Ureter (tissue), 1 donor: Measurements from ENCODE around the gene MED15. TPM values are rescaled to one million over a fixed set of nuclear protein-coding genes. Genes with fewer than 3 reads are reported as not detected.
"Not testable (repeated sequence)": the region's sequence is repeated elsewhere in the genome, so short reads cannot be mapped to it uniquely, and the experiment has no call there.

Source experiments
- DNase-seq: peaks from one replicate; pipeline ENCODE4 v3.0.0-alpha.2; 2020; ENCODE audit warnings: low spot score
- total RNA-seq: library from RNA; stranded (reverse); gene quantifications from one replicate; pipeline ENCODE4 v1.2.4, GENCODE V29; 2023
- donor health status: DM: yes; HTN: yes; CAD: no.

MED15 gene
- total RNA-seq, 1 donor from 2014 or later, result 119 TPM

DNA sequence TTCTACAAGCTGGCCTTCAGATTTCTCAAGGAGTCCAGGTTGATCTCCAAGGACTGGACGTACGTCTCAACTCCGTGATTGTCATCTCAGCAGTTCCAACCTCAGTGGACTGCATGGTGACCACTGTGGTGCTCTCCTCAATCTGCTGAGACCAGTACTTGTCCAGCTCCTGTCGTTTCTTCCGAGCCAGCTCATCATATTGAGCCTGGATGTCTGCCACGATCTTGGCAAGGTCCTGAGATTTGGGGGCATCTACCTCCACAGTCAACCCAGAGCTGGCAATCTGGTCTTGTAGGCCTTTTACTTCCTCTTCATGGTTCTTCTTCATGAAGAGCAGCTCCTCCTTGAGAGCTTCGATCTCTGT, 24.3 kb upstream of the MED15 start:
- not testable (repeated sequence) for DNase-seq

DNA sequence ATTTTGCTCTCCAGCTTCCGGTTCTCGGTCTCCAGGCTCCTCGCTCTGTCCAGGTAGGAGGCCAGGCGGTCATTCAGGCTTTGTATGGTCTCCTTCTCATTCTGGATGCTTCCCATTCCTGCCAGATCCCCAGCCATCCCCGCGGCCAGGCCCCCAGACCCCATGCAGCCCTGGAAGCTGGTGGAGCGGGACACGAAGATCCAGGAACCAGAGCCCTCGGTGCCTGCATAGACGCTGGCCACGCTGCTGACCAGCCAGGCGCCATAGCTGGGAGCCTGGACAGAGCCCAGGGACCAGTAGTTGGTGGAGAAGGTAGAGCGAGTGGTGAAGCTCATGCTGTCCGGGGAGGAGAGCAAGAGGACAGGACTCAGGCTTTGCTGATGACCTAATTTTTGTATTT, 23.6 kb upstream of the MED15 start:
- no peak for DNase-seq

DNA sequence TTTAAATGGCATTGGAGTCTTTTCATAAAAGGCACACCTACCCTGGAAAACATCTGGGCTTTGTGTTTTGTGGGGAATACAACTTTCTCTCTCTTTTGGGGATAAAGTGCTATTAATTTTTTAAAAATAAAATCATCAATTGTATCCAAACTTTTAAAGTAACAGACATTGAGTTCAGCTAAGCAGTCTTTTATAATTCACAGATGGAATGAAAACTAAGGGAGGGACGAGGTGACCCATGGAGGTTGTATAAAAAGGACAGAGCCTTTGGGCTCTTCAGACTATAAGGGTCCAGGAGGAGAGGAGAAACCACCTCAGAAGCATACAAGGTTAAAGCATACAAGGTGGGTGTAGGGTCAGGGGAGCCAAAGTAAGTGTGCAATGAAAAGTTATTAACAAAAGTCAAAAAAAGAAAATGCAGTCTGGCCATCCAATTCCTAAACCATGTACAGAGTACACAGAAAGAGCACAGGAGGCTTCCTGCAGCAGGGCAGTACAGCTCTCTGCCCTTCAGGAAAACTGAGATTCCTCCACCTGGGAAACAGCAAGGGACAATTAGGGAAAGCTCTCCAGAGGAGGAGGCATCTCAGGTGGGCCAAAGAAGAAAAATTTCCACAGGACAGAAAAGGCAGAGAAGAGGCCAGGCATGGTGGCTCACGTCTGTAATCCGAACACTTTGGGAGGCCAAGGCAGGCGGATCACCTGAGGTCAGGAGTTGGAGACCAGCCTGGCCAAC, 22.3 kb upstream of the MED15 start:
- DNase-seq, result no peak

DNA sequence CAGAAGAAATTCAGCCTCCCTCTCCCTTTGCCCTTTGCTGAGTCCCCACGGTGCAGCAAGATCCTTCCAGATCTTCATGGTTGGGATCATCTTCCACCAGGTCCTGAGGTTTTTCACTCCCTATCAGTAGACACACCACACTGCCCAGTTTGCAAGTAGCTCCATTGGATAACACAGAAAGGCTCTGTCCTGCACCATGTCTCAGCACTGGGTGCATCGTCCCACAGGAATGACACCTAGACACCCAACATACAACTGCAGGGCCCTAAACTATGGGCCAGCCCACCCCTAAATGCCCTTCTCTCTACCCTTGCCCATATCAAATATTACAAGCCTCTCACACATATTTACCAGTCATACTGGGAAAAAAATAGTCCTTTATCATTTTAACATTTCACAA, 21.2 kb upstream of the MED15 start:
- DNase-seq, result no peak

DNA sequence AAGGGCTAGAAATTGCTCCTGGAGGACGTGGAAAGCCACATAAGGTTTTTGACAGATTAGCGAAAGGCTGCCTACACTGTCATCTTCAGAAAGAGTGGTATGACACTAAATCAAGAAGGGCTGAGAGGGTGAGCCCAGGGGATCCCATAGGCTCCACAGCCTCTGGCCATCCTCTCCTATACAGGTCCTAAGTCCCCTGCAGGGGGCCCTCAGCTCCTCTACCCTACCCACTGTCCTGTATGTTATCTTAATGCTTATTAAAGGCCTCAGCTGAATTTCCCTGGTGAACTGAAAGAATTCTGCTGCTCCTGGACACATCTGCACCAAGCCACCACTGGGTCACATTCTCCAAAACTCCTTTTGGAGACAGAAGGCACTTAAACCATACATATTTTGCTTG, 19.7 kb upstream of the MED15 start:
- no peak for DNase-seq

DNA sequence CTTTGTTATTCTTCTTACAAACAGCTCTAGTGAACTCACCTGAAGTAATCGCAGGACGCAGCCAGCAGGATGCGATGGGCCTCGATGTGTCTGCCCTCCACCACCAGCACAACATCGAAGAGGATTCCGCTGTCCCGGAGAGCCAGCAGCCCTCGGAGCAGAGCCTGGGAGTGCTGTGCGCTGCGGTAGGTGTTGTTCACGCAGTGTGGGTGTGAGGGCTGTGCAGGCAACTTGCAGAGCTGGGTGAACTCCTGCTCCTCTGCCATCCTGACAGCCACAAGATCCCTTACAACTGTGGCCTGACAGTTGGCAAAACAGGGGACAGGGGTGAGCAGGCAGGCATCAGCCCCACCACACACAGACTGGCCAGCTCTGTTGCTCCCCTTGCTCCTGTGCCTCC, 18.5 kb upstream of the MED15 start:
- DNase-seq, result no peak

DNA sequence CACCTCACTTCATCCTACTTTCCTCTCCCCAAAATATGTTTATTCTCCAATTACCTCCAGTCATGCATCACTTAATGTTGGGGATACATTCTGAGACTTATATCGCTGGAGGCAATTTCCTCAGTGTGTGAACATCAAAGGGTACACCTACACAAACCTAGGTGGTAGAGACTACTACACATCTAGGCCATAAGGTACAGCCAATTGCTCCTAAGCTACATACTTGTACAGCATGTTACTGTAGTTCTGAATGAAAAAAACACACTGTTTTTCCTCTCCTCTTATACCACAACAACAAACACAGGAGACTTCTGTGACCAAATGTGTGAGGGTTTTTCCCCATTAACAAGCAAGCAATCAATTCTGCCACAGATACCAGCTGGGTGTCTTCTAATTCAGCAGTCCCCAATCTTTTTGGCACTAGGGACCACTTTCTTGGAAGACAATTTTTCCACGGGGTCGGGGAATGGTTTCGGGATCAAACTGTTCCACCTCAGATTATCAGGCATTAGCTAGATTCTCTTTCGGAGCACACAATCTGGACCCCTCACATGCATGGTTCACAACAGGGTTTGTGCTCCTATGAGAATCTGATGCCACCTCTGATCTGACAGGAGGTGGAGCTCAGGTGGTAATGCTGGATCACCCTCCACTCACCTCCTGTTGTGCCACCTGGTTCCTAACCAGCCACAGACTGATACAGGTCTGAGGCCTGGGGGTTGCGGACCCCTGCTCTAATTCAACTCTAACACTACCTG, 17.0 kb upstream of the MED15 start:
- no peak for DNase-seq

DNA sequence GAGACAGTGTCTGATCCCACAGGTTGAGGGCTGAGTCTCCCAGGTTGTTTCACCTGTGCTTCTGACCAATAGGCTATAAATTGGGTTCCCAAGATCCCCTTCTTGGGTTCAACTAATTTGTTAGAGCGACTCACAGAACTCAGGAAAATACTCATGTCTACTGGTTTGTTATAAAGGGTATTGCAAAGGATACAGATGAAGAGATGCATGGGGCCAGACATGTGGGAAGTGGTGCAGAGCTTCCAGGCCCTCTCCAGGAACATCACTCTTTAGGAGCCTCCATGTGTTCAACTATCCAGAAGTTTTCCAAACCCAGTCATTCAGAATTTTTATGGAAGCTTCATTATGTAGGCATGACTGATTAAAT, 16.5 kb upstream of the MED15 start:
- no peak for DNase-seq

DNA sequence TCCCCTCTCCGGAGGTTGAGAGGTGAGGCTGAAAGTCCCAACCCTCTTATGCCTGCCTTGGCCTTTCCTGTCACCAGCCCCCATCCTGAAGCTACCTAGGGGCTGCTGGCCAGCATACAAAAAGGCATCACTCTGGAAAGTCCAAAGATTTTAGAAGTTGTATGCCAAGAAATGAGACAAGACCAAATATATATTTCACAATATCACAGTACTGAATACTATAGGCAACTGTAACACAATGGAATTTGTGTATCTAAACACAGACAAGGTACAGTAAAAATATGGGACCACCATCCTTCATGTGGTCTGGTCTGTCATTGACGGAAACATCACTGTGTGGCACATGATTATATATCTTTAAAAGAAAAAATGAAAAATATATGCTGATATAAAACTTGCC, 16.1 kb upstream of the MED15 start:
- DNase-seq, result no peak

DNA sequence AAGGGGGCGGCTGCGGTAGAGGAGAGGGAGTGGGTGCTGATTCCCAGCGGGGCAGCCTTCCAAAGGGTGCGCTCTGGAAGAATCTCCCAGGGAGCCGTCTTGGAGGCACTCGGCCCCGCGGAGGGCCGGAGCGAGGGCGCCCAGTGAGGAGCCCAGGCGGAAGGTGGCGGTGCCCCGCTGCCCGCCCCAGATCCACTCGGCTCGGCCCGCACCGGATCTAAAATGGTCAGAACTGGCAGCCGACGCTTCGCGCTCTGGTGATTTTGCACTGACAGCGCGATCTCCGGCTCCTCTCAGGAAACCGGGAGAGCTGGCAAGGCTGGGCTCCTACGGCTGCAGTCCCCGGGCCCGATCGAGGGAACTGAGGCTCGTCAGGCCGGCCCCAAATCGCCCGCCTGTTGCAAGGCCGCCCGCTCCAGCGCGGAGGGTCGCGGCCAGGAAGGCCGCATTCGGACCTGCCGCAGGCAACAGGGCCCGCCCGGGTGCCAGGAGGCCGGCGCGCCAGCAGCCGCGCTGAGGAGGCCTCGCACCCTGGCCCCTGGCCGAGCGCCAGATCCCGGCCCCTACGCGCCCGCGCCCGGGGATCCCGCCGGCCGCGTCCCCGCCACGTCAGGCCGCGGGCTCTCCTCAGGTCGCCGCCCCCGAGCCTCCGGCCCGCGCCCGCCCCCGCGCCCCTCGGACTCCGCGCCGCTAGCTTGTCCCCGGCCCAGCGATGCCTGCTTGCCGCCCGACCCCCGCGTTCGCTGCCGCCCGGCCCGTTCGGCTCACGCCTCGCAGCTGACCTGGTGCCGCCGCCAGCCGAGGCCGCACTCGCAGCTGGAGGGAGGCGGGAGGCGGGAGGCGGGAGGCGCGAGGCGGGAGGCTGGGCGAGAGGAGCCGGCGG, 12.2 kb upstream of the MED15 start, which contains the start of gene KLHL22:
TSS of gene KLHL22 (minus strand) at position 818 of the 883 bp plus-strand sequence. CDS start 6,584 bp downstream, outside the sequence.
- peak; percentile 45 for DNase-seq

DNA sequence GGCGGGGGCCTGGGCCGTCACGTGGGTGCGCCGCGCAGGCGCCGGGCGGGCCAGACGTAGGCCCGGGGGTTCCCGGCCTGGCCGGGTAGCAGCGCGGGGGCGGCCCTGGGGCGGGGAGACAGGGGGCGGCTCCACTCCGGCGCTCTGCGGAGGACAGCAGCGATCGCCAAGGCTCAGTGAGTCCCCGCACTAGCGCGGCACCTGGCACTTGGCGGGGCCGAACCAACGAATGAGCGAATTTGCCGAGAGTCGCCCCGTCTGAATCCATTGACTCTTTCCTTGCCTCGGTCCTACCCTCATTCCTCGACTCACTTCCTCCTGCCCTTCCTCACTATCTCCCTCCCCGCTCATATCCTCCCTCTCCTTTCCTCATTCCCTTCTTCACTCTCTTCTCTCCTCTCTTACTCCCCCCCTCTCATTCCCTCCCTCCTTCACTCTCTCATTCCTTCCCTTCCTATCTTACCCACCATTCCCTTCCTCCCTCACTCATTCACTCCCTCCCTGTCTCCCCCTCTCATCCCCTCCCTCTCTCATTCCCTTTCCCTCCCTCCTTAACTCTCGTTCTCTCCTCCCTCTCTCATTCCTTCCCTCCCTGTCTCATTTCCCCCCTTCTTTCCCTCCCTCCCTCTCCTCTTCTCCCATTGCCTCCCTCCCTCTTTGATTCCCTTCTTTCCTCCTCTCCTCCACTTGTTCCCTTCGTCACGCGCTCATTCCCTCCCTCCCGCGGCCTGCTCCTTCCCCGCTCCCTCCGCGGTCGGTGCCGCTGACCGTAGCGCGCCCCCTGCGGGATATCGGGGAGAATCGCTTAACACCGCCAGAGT, 11.3 kb upstream of the MED15 start:
- peak; percentile 92 for DNase-seq

DNA sequence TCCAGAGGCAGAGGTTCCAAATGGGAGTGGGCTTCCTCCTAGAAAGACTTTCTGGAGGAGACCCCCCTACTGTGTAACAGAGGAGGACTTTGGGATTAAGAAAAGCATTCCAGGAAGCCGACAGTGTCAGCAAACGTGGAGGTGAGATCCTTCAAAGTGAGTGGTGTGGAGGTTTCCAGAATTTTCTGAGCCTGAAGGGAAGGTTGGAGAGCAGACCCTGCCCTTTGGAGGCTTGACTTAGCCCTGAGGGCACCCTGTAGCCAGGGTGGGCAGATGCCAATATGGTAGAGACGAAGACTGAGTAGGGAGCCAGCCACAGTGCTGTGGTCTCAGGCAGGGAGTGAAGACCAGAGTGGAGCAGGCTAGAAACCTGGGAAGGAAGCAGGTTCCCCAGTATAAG, 10.0 kb upstream of the MED15 start:
- DNase-seq, result no peak

DNA sequence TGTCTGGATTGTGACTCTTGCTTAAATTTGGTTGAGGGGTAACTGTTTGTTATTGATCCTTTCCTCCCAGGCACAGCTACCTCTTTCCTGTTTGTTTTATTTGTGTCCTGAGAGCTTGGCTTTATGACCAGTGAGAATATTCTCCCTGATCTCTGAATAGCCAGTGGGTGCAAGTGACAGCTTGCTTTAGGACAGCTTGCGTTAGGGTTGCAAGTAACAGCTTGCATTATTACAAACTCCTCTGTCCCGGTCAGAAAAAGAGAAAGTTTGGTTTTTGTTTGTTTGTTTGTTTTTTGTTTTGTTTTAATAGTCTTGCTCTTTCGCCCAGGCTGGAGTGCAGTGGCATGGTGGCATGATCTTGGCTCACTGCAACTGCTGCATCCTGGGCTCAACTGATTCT, 8.5 kb upstream of the MED15 start:
- no peak for DNase-seq

DNA sequence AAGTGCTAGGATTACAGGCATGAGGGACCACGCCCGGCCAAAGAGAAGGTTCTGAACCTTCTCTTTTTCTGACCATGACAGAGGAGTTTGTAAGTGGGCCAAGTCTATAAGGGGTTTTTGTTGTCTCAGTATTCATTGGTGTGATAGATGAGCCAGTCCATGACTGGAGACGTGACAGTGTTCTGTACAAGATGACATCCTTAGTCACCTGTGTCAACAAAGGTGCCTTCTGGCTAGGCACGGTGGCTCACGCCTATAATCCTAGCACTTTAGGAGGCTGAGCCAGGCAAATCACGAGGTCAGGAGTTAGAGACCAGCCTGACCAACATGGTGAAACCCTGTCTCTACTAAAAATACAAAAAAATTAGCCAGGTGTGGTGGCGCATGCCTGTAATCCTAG, 7.6 kb upstream of the MED15 start:
- no peak for DNase-seq

DNA sequence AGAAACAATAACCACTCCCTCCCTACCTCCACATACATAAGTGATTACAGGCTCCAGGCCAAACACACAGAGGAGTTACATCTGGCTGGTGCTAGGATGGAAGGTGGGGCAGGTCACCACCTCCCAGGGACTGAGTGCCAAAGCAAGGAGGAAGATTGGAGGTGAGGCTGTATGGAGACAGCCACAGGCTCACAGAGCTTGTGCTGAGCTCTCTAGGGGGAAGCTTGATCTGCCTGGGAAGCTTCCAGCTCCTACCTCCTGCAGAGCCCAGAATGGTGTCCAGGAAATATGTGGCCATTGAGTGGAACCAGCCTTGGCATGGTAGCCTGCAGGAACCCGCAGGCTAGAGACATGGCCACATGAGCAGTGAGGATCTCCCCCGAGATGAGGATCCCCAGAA, 3.6 kb upstream of the MED15 start:
- no peak for DNase-seq

DNA sequence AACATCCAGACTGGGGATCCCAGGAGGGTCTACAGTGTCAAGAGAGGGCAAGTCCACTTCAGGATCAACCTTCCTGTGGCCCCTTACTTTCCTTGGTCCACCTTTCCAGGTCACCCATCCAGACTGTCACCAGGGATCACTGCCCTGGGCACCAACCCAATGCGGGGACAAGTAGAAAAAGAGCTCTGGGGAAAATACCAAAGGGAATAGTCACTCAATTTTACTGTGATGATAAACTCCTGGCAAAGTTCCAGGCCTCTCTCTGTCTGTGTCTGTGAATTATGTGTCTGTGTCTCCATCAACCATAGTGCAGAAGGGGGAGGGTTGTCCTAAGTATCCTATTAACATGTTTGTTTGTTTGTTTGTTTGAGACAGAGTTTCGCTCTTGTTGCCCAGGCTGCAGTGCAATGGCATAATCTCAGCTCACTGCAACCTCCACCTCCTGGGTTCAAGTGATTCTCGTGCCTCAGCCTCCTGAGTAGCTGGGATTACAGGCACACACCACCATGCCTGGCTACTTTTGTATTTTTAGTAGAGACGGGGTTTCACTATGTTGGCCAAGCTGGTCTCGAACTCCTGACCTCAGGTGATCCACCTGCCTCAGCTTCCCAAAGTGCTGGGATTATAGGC, 3.0 kb upstream of the MED15 start:
- not testable (repeated sequence) for DNase-seq

DNA sequence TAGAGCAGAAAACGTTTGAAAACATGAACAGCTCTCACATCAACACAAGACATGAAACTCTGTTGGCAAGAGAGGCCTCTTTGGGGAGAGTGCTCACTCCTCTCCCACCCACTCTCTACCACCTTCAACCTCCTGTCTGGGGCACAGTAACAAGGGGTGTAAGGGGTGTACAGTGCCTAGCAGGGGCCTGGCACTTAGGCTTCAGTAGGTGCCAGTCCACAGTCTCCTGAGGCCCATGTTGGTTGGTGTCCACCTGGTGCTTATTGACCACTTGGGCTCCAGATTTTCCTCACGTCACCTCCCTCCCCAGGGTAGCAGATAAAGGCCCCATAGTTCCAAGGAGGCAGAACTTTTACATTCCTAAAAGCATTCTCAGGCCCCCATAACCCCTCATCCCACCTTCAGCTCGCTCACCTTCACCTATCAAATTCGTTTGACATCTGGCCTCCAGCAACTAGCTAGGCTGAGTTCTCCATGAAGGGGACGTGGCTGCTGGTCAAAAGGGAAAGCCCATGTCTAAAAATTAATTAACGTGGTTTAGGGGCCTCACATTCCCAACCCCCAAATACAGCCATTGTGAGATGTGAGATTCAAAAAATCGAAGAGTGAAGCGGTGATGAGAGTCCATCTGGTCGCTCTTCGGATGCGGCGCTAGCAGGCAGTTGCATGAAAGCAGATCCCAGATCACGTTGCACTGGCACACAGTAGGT, 712 bp upstream of the MED15 start:
- no peak for DNase-seq

DNA sequence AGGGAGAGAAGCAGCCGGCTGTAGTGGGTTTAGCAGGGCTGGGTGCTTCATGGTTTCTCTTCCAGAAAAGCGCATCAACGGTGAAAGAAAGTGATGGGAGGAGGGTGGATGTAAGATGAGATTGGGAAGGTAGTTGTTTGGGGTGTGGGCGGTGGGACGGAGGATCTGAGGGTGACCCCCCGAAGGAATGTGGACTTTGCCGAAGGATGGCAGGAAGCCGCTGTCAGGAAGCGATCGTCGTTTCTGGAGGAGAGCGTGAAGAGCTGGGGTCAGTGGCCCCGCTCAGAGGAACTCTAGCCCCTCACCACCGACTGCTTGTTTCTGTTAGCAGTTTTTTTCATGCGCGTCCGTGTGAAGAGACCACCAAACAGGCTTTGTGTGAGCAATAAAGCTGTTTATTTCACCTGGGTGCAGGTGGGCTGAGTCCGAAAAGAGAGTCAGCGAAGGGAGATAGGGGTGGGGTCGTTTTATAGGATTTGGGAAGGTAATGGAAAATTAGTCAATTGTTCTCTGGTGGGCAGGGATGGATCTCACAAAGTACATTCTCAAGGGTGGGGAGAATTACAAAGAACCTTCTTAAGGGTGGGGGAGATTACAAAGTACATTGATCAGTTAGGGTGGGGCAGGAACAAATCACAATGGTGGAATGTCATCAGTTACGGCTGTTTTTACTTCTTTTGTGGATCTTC, 801 bp downstream of the MED15 start:
- DNase-seq, result not testable (repeated sequence)

DNA sequence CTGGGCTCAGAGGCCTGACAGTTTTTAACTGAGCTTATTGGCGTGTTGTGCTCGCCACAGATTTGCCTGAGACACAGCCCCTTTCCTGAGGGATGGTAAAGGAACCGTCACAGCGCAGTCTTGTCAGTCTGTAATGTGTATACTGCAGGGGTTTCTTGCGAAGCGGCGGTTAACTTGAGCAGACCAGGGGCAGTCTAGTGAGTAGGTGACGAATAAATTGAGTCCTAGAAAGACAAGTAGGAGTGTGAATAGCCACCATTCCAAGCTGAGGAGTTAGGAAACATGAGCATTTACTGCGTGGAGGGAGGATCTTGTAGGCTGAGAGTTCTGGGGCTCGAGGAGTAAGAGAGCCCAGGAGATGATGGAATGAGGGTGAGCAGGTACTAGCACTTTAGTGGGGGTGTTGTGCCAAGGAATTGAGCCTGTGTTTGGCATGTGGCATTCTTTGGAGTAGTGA, 1.4 kb downstream of the MED15 start:
- no peak for DNase-seq
